OCI-LY1 (cell line): ENCODE data around the gene FTSJ3.
A peak's percentile ranks its signal among the peaks of the same experiment; 100 is the strongest.

Experiments used
- H2AFZ ChIP-seq: fragments of 200-600 bp; sonication (generic), shearing (Covaris generic); 2 replicates; pipeline ENCODE4 v1.6.0; 2014; ENCODE audit warnings: antibody characterized with exemption, mild to moderate bottlenecking, low read length
- H3F3A ChIP-seq: fragments of 200-600 bp; sonication (generic), shearing (Covaris generic); 2 replicates; pipeline ENCODE4 v1.6.0; 2014; ENCODE audit warnings: mild to moderate bottlenecking, antibody characterized with exemption, low read length, moderate library complexity; ENCODE audit not compliant: insufficient read depth
- H3K27ac ChIP-seq: fragments of 200-600 bp; sonication (generic); 2 replicates; pipeline ENCODE4 v1.5.1; 2014; ENCODE audit warnings: low read length, mixed run types, mild to moderate bottlenecking, low read depth; ENCODE audit not compliant: poor library complexity, severe bottlenecking
- H3K27me3 ChIP-seq: fragments of 200-600 bp; sonication (generic); 2 replicates; pipeline ENCODE4 v1.6.0; 2014; ENCODE audit warnings: antibody characterized with exemption, mild to moderate bottlenecking, low read length, moderate library complexity; ENCODE audit not compliant: insufficient read depth
- H3K36me3 ChIP-seq: fragments of 200-600 bp; sonication (generic); 2 replicates; pipeline ENCODE4 v1.6.1; 2014; ENCODE audit warnings: mild to moderate bottlenecking, antibody characterized with exemption, low read length, moderate library complexity, mixed read lengths; ENCODE audit not compliant: insufficient read depth
- H3K4me1 ChIP-seq: fragments of 200-600 bp; sonication (generic); 2 replicates; pipeline ENCODE4 v1.5.1; 2014; ENCODE audit warnings: mild to moderate bottlenecking, low read length, moderate library complexity; ENCODE audit not compliant: insufficient read depth, severe bottlenecking
- H3K4me2 ChIP-seq: fragments of 200-600 bp; sonication (generic), shearing (Covaris generic); 2 replicates; pipeline ENCODE4 v1.6.1; 2014; ENCODE audit warnings: low read length
- H3K4me3 ChIP-seq: fragments of 200-600 bp; sonication (generic); 2 replicates; pipeline ENCODE4 v1.5.1; 2014; ENCODE audit warnings: low read length, low read depth, mild to moderate bottlenecking, mixed read lengths; ENCODE audit not compliant: poor library complexity, severe bottlenecking
- H3K79me2 ChIP-seq: fragments of 200-600 bp; shearing (Covaris generic); 2 replicates; pipeline ENCODE4 v1.6.1; 2016; ENCODE audit warnings: mixed run types, low read length, mixed read lengths; ENCODE audit not compliant: insufficient read depth
- H3K9ac ChIP-seq: fragments of 200-600 bp; sonication (generic), shearing (Covaris generic); 2 replicates; pipeline ENCODE4 v1.6.1; 2014; ENCODE audit warnings: mild to moderate bottlenecking, low read length, mixed read lengths
- H3K9me2 ChIP-seq: fragments of 200-600 bp; sonication (generic), shearing (Covaris generic); 2 replicates; pipeline ENCODE4 v1.6.1; 2014; ENCODE audit warnings: low read depth, mild to moderate bottlenecking, low read length, mixed read lengths
- H3K9me3 ChIP-seq: fragments of 200-600 bp; shearing (Covaris generic); 2 replicates; pipeline ENCODE4 v1.6.1; 2014; ENCODE audit warnings: low read length, mixed read lengths
- H4K20me1 ChIP-seq: fragments of 200-600 bp; sonication (generic), shearing (Covaris generic); 2 replicates; pipeline ENCODE4 v1.6.0; 2016; ENCODE audit warnings: mild to moderate bottlenecking, low read length; ENCODE audit not compliant: insufficient read depth
- CTCF ChIP-seq: fragments of 200-600 bp; sonication (generic), shearing (Covaris generic); IDR thresholded peaks from 2 replicates; pipeline ENCODE4 v1.5.1; 2017; ENCODE audit warnings: mild to moderate bottlenecking, antibody characterized with exemption, low read length, moderate library complexity, mixed read lengths
- EZH2 ChIP-seq: fragments of 200-600 bp; sonication (generic), shearing (Covaris generic); IDR thresholded peaks from 2 replicates; pipeline ENCODE4 v1.8.0; 2017; ENCODE audit warnings: borderline replicate concordance, mixed run types, mild to moderate bottlenecking, antibody characterized with exemption, low read length, moderate library complexity, mixed read lengths

The FTSJ3 gene

DNA sequence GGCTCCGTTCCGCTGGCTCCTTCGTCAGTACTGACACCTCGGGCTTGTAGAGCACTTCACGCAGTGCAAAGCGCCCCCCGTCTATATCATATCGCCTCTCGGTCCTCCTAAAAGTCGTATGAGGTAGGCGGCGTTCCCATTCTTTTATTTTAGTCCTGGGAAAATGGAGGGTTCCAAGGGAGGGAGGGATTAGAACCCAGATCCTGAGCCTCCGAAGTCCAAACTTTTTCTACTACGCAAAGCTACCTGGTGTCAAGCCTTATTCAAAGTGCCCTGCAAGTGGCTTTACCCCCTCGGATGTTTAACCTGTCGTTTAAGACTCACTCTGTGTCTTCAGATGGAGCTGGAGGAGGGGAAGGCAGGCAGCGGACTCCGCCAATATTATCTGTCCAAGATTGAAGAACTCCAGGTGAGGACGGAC is 348 bp upstream of the FTSJ3 start:
- Histone ChIP-seq H3K9ac (peak overlapping the region; percentile 96), H3K4me1 (peaks cover 24% of the 10 kb centered on the region), H3K4me3 (peak overlapping the region; percentile 91), H3K9me2 (no peaks in the 10 kb centered on the region), H3K4me2 (peak overlapping the region; percentile 94), H3F3A (no peaks in the 10 kb centered on the region), H3K36me3 (peaks cover 75% of the 10 kb centered on the region), H3K27ac (peak overlapping the region; percentile 74), H2AFZ (no peak overlapping the region), H3K9me3 (no peaks in the 10 kb centered on the region), H3K79me2 (peaks cover 23% of the 10 kb centered on the region), H3K27me3 (no peaks in the 10 kb centered on the region), H4K20me1 (no peaks in the 10 kb centered on the region)
- TF ChIP-seq EZH2 = no peak
- TF ChIP-seq CTCF = no peak

- H3K79me2 ChIP-seq = peaks cover 23% of the 10 kb centered on the region
- H3K36me3 ChIP-seq = peaks cover 75% of the 10 kb centered on the region
- peak overlapping the region; percentile 94 for H3K4me2 ChIP-seq
- H3K4me1 ChIP-seq = peaks cover 29% of the 10 kb centered on the region
- H2AFZ ChIP-seq = no peak overlapping the region
- no peak for TF ChIP-seq CTCF
- TF ChIP-seq EZH2 = no peak
- no peaks in the 10 kb centered on the region for H4K20me1 ChIP-seq
- H3K9me3 ChIP-seq = no peaks in the 10 kb centered on the region
- H3K4me3 ChIP-seq = peak overlapping the region; percentile 91
- peak overlapping the region; percentile 74 for H3K27ac ChIP-seq
- H3K27me3 ChIP-seq = no peaks in the 10 kb centered on the region
- no peaks in the 10 kb centered on the region for H3K9me2 ChIP-seq
- no peaks in the 10 kb centered on the region for H3F3A ChIP-seq
- peak overlapping the region; percentile 96 for H3K9ac ChIP-seq
Measured at GRCh38 chr17:63826468-63827001, 928 bp downstream of the FTSJ3 start.

GRCh38 chr17:63824362-63824761 is 3.1 kb downstream of the FTSJ3 start:
- no peaks in the 10 kb centered on the region for H3K9me2 ChIP-seq
- H3F3A ChIP-seq = no peaks in the 10 kb centered on the region
- H3K27ac ChIP-seq = no peak overlapping the region
- H3K4me2 ChIP-seq = no peak overlapping the region
- peaks cover 23% of the 10 kb centered on the region for H3K79me2 ChIP-seq
- no peak overlapping the region for H2AFZ ChIP-seq
- H4K20me1 ChIP-seq = no peaks in the 10 kb centered on the region
- no peaks in the 10 kb centered on the region for H3K27me3 ChIP-seq
- peaks cover 29% of the 10 kb centered on the region for H3K4me1 ChIP-seq
- no peak overlapping the region for H3K9ac ChIP-seq
- H3K9me3 ChIP-seq = no peaks in the 10 kb centered on the region
- peaks cover 75% of the 10 kb centered on the region for H3K36me3 ChIP-seq
- H3K4me3 ChIP-seq = no peak overlapping the region
- TF ChIP-seq CTCF (no peak), EZH2 (no peak)
